C4-2B (cell line): ENCODE results near the gene HOXD4.

Experiments used
- H3K27ac ChIP-seq: fragments of 450-650 bp; 2 replicates; pipeline ENCODE4 v1.5.1; 2017
- ZFX ChIP-seq: fragments of 450-650 bp; IDR thresholded peaks from 2 replicates; pipeline ENCODE4 v1.6.1; 2017
- TF ChIP-seq, protein P1 (sequence below): fragments of 450-650 bp; conservative IDR thresholded peaks from 2 replicates; pipeline ENCODE4 v1.5.1; 2017; ENCODE audit warnings: mild to moderate bottlenecking

Gene HOXD4

DNA sequence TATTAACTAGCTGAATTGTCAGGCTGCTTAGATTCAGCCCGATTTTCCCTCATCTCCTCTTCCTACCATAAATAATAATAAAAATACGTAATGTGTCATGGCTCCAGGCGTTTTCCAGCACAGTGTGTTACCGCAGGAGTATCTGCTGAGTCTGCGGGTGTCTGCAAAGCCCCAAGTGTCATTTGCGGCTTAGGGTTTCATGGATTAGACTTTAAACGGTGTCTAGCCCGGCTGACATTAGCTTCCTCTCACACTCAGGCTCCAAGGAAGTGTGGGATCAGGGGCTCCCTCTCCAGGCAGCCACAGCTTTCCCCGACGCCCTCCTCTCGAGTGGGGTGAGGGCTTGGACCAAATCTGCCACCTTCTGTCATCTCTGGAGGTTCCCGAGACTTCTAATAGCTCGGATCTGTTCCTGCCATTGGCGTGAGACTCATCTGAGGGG lies 23.1 kb downstream of the HOXD4 start:
- no peak overlapping the region for H3K27ac ChIP-seq
- TF ChIP-seq, protein P1, sequence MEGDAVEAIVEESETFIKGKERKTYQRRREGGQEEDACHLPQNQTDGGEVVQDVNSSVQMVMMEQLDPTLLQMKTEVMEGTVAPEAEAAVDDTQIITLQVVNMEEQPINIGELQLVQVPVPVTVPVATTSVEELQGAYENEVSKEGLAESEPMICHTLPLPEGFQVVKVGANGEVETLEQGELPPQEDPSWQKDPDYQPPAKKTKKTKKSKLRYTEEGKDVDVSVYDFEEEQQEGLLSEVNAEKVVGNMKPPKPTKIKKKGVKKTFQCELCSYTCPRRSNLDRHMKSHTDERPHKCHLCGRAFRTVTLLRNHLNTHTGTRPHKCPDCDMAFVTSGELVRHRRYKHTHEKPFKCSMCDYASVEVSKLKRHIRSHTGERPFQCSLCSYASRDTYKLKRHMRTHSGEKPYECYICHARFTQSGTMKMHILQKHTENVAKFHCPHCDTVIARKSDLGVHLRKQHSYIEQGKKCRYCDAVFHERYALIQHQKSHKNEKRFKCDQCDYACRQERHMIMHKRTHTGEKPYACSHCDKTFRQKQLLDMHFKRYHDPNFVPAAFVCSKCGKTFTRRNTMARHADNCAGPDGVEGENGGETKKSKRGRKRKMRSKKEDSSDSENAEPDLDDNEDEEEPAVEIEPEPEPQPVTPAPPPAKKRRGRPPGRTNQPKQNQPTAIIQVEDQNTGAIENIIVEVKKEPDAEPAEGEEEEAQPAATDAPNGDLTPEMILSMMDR: no peak
- TF ChIP-seq ZFX: no peak

DNA sequence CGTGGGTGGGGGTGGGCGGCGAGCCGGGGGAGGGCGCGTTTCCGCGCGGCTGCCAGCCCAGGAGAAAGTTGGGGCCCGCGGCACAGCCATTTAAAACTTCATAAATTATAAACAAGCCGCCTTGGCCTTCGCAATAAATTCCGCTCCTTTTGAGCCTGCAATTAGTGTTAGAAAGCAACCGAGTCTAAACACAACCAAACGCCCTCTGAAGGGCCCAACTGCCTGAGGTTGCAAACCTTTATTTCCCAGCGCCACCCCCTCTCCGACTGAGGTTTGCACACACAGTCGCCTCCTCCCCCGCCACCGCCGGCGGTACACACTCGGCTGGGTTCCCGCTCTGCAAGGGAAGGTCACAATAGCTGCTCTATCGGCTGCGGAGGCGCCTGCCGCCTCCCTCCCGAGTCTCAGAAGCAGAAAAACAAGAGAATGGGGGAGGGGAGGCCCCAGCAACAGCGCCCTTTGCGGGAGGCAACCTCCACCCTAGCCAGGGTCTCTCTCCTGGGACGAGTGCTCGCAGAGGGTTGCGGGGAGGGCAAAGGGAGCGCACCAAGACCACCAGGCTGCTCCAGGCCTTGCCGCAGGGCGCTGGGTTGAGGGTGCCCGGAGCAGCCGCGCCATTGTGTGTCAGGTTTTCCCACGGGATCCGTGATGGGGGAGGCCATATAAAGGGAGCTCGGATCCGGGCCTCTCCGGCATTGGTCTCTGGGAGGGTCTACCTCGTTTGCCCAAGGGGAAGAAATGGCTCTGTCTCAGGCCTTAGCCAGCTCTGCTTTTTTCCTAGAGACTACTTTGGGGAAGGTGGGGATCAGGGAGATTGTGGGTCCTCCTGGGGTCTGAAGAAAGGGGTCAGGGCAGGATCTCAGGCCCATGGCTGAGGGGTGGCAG lies 23.7 kb downstream of the HOXD4 start:
- no peak overlapping the region for H3K27ac ChIP-seq
- TF ChIP-seq, protein P1: no peak
- TF ChIP-seq ZFX: no peak

DNA sequence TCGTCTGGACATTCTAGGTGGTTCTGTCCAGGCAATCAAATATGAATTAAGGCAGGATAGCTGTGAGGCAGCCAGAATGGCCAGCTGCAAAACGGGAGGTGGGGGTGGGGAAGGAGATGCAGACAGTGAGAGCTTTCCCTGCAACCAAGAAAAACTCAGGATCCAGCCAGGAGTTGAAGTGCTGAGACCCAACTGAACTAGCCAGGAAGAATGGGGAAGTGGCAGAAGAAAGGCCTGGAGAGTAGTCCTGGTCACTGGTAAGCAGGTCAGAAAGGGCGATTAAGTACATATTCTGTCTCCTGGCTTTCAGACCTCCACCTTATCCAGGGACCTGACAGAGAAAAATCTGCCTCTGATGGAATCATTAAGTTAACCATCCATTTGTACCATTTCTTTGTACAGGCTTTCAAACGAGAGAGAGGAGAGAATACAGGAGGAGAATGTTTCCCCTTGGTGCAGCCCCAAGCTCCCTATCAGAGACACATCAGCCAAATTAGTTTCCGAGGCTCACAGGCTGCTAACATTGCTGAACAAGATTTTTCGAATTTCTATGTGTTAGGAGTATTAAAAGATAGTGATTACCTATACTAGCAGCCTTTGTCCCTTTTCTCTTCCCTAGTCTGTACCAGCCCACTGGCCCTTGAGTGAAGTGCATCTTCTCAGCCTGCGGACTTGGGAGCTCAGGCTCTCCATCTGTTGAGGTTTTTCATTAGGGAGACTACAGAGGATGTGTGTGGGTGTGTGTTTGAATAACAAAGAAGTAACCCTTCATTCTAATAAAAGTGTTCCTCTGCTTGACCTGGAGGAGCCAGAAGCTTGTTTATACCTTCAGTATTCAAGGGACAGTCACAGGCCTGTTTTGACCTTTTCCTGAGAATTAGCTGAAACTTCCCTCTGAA lies 24.6 kb downstream of the HOXD4 start:
- TF ChIP-seq ZFX: no peak
- TF ChIP-seq, protein P1: no peak
- H3K27ac ChIP-seq: no peak overlapping the region

DNA sequence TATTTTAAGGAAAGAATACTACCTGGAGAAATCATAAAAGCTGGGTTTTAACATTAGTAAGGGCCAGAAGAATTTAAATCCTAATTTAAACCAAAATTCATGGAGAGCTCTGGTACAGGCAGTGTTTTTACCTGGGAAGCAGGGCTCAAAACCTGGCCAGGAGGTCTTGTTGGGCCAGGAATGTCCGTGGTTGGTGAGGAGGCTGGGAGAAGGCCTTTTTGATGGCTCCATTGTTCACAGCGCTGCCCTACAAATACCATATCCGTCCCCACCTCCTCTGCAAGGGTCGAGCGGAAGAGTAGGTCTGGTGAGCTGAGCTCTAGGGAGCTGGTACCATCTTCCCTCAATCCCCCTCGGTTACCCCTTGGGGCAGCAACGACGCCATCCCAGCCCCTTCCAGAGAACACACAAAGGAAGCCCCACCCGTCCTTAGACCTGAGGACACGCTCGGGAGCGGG lies 26.3 kb downstream of the HOXD4 start:
- H3K27ac ChIP-seq: peak overlapping the region; percentile 4; the same call in 1 of the 2 replicates
- TF ChIP-seq, protein P1: no peak
- TF ChIP-seq ZFX: no peak

DNA sequence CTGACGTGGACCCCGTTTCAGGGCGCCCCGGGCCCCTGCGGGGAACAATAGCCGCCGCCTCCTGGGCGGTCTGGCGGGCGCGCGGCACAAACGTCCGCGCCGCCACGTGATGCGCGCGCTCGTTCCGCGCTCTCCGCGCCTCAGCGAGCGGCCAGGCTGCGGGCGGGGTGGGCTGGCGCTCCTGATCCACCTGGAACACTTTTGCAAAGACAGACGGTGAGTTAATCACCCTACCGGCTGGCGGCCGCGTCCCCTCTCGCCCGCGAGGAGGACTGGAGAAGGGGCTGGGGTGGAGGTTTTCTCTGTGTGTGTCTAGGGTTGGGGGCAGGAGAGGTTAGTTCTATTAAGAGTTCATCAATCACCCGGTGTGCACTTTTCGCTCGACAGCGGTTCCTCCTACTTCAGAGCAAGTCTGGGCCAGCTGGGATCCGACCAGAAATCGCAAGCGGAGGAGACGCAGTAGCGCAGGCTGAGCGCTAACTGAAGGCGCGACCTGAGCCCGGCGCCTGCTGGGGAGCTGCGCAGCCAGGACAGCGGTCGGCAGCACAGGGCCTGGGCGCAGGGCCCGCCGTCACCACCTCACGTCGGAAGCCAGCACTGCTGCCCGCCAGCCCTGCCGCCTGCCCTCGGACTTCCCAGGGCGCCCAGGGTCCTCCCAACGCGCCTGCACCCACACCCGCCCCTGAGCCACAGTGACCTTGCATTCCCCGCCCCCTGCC lies 26.8 kb downstream of the HOXD4 start:
- TF ChIP-seq, protein P1: no peak
- TF ChIP-seq ZFX: no peak
- peak overlapping the region; percentile 4; the same call in 1 of the 2 replicates for H3K27ac ChIP-seq

DNA sequence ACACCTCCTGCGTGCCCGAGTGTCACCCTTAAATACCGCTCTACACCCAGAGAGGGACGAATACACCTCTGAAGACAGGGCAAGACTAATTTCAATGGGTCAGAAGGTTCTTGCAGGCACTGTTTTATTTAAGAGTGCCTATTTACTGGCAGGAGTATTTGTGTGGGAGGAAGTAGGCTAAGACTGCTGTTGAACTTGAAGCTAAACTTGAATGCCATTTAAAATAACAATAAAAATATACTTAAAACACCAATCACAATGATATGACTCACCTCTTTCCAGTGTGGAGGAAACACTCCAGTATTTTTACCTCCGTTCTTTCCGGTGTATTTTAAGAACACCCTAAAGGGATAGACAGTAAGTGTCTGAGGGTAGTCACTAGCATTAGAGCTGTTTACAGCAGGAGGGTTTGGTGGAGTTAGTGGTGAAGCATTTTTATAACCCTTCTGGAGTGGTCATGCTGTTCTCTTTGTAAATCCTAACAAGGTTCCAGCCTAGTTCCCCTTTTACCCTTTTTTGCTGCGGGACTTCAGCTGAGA lies 27.5 kb downstream of the HOXD4 start:
- no peak overlapping the region for H3K27ac ChIP-seq
- no peak for TF ChIP-seq ZFX
- TF ChIP-seq, protein P1: no peak
